Measurements from ENCODE around the gene EPHA2.

EPHA2 gene

GRCh38 chr1:16133007-16133961 lies 22.6 kb downstream of the EPHA2 start:
- DNase-seq (ENCODE audit: extremely low read depth, insufficient read length): no peak
- Histone ChIP-seq H3K27me3 (replicated peaks; ENCODE audit: control insufficient read depth, insufficient read depth, low read length) (no peaks in the 10 kb centered on the region), H3K36me3 (ENCODE audit: control insufficient read depth, insufficient read depth, low read length) (no peaks in the 10 kb centered on the region), H3K4me3 (replicated peaks; ENCODE audit: low read depth, low read length) (no peak overlapping the region)
- TF ChIP-seq CTCF (IDR thresholded peaks at IDR 0.05; ENCODE audit: insufficient read depth, low read length, poor library complexity, severe bottlenecking): no peak

- DNase-seq (ENCODE audit: extremely low read depth, insufficient read length): no peak
- Histone ChIP-seq H3K4me3 (replicated peaks; ENCODE audit: low read depth, low read length) (no peak overlapping the region), H3K27me3 (replicated peaks; ENCODE audit: control insufficient read depth, insufficient read depth, low read length) (no peaks in the 10 kb centered on the region; the same call in none of the 2 replicates), H3K36me3 (ENCODE audit: control insufficient read depth, insufficient read depth, low read length) (no peaks in the 10 kb centered on the region)
- no peak for TF ChIP-seq CTCF (IDR thresholded peaks at IDR 0.05; ENCODE audit: insufficient read depth, low read length, poor library complexity, severe bottlenecking)
Observed at GRCh38 chr1:16132325-16132785, 23.5 kb downstream of the EPHA2 start.

- H3K36me3 ChIP-seq (ENCODE audit: control insufficient read depth, insufficient read depth, low read length): no peaks in the 10 kb centered on the region
- no peak for TF ChIP-seq CTCF (IDR thresholded peaks at IDR 0.05; ENCODE audit: insufficient read depth, low read length, poor library complexity, severe bottlenecking)
- DNase-seq (ENCODE audit: extremely low read depth, insufficient read length): no peak
- no peaks in the 10 kb centered on the region; the same call in none of the 2 replicates for H3K27me3 ChIP-seq (replicated peaks; ENCODE audit: control insufficient read depth, insufficient read depth, low read length)
- H3K4me3 ChIP-seq (replicated peaks; ENCODE audit: low read depth, low read length): no peak overlapping the region
Observed at GRCh38 chr1:16131636-16132324, 24.1 kb downstream of the EPHA2 start.

GRCh38 chr1:16130827-16131226 lies 25.0 kb downstream of the EPHA2 start:
- no peak for TF ChIP-seq CTCF (IDR thresholded peaks at IDR 0.05; ENCODE audit: insufficient read depth, low read length, poor library complexity, severe bottlenecking)
- no peak for DNase-seq (ENCODE audit: extremely low read depth, insufficient read length)
- Histone ChIP-seq H3K27me3 (replicated peaks; ENCODE audit: control insufficient read depth, insufficient read depth, low read length) (no peaks in the 10 kb centered on the region; the same call in none of the 2 replicates), H3K36me3 (ENCODE audit: control insufficient read depth, insufficient read depth, low read length) (no peaks in the 10 kb centered on the region), H3K4me3 (replicated peaks; ENCODE audit: low read depth, low read length) (no peak overlapping the region)

GRCh38 chr1:16129921-16130543 lies 25.8 kb downstream of the EPHA2 start:
- H3K36me3 ChIP-seq (ENCODE audit: control insufficient read depth, insufficient read depth, low read length): no peaks in the 10 kb centered on the region
- H3K4me3 ChIP-seq (replicated peaks; ENCODE audit: low read depth, low read length): no peak overlapping the region
- no peak for TF ChIP-seq CTCF (IDR thresholded peaks at IDR 0.05; ENCODE audit: insufficient read depth, low read length, poor library complexity, severe bottlenecking)
- no peak for DNase-seq (ENCODE audit: extremely low read depth, insufficient read length)
- no peaks in the 10 kb centered on the region; the same call in none of the 2 replicates for H3K27me3 ChIP-seq (replicated peaks; ENCODE audit: control insufficient read depth, insufficient read depth, low read length)
